Natural killer cell (primary cell): ENCODE results near the gene KDM7A. TPM values are rescaled to one million over a fixed set of nuclear protein-coding genes. Genes with fewer than 3 reads are reported as not detected.
A peak's percentile ranks its signal among the peaks of the same experiment; 100 is the strongest.

Source experiments
- ATAC-seq, 3 donors: fragments of 150-1000 bp in 2 of 3; fragments of 200-7000 bp in 1 of 3; cut with Tn5 transposase; 1 replicate in 1 of 3; 2 replicates in 2 of 3; pipeline ENCODE4 v1.10.0; 2021; ENCODE audit warnings: mild to moderate bottlenecking in 2 of 3, moderate library complexity in 2 of 3
- DNase-seq, 2 donors: peaks; one replicate each; pipeline versions ENCODE4 v3.0.0 to v3.0.0-alpha.2; 2013 to 2021; ENCODE audit warnings: mixed read lengths in 1 of 2
- H3K27ac ChIP-seq: one replicate; pipeline ENCODE4 v1.5.1; 2013; ENCODE audit warnings: mild to moderate bottlenecking, low read length
- H3K27me3 ChIP-seq: one replicate; pipeline ENCODE4 v1.6.1; 2013; ENCODE audit warnings: low read length; ENCODE audit not compliant: control insufficient read depth, insufficient read depth
- H3K36me3 ChIP-seq: one replicate; pipeline ENCODE4 v1.6.1; 2013; ENCODE audit warnings: low read length; ENCODE audit not compliant: control insufficient read depth, insufficient read depth
- H3K4me1 ChIP-seq: one replicate; pipeline ENCODE4 v1.6.1; 2013; ENCODE audit warnings: low read length; ENCODE audit not compliant: control insufficient read depth, insufficient read depth
- H3K4me3 ChIP-seq: one replicate; pipeline ENCODE4 v1.5.1; 2013; ENCODE audit warnings: low read length
- H3K9me3 ChIP-seq: one replicate; pipeline ENCODE4 v1.6.1; 2013; ENCODE audit warnings: low read length; ENCODE audit not compliant: control insufficient read depth, insufficient read depth
- H3K27ac Mint-ChIP-seq, 2 donors: one replicate each; pipeline ENCODE4 v1.8.0; 2022; ENCODE audit warnings: mild to moderate bottlenecking in 2 of 2, mixed read lengths in 2 of 2, moderate library complexity in 1 of 2
- H3K27me3 Mint-ChIP-seq, 2 donors: one replicate each; pipeline ENCODE4 v1.8.0; 2022; ENCODE audit warnings: low read depth in 2 of 2, mixed read lengths in 2 of 2
- H3K36me3 Mint-ChIP-seq: one replicate; pipeline ENCODE4 v1.8.0; 2022; ENCODE audit warnings: mixed read lengths
- H3K4me1 Mint-ChIP-seq, 2 donors: one replicate each; pipeline ENCODE4 v1.8.0; 2022; ENCODE audit warnings: mixed read lengths in 2 of 2
- H3K4me3 Mint-ChIP-seq: one replicate; pipeline ENCODE4 v1.8.0; 2022; ENCODE audit warnings: mild to moderate bottlenecking, moderate library complexity, mixed read lengths
- H3K9me3 Mint-ChIP-seq, 2 donors: one replicate each; pipeline ENCODE4 v1.8.0; 2022; ENCODE audit warnings: mixed read lengths in 2 of 2
- WGBS: methylation state at CpG from one replicate; pipeline ENCODE4 v1.1.7; 2013; ENCODE audit warnings: missing lambda C conversion rate; ENCODE audit not compliant: insufficient coverage; 5-methylcytosine and 5-hydroxymethylcytosine counted together
- intact Hi-C: fragments of 100-400 bp; cut with micrococcal nuclease; formaldehyde crosslinking; loops from one replicate; pipeline ENCODE4 v1.14.2; 2022
- total RNA-seq, 4 donors: library from RNA; stranded (reverse); fragments of 120-200 nt in 1 of 4; gene quantifications; one replicate each; pipeline versions ENCODE4 v1.2.3 to v1.2.4, GENCODE V29; 2013 to 2022
- TF ChIP-seq, protein P1 (sequence below): fragments of 200-600 bp; IDR thresholded peaks from one replicate; pipeline ENCODE4 v1.8.0; 2022; ENCODE audit warnings: antibody characterized with exemption

Gene KDM7A
- total RNA-seq, 3 donors from 2014 or later (not counting 1 experiment from before 2014, with no cell fraction given): 25.2 to 38.1 (median 36.1) TPM

DNA sequence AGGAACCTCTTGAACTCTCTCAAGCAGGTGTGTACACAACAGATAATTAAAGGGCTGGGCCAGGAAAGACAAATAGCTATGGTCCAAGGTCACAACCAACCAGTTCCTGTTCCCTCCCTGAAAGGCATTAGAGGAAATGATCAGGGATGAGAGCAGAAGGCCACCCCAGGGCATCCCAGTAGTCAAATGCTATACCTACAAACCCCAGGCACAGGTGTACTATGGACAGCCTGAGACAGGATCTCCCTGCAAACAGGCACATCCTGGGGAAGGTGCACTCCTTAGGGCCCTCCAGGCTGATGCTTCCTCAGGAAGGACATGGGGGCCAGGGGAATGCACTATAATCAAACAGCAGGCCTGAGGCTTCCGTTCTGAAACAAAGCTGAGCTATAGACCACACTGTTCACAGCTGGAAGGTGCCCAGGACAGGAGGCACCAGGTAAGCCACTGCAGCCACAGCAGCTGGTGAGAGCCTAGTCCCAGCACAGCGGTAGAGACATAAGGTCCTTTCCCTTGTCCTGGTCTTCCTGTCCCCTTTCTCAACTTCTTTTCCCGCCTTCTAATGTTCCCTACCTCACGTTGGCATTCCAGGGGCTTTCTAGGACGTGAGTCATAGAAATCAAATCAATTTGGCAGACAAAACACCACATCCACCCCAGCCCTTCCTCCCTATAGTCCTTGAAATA lies 127.3 kb downstream of the KDM7A start:
- ATAC-seq: no peak
- Histone ChIP-seq H3K9me3 (no peaks in the 10 kb centered on the region), H3K36me3 (peaks cover 62% of the 10 kb centered on the region), H3K27ac (no peak overlapping the region), H3K4me1 (peaks cover 9% of the 10 kb centered on the region), H3K4me3 (no peak overlapping the region), H3K27me3 (no peaks in the 10 kb centered on the region)
- Mint-ChIP-seq H3K27ac (no peak overlapping the region), H3K36me3 (peaks cover 28% of the 10 kb centered on the region), H3K4me3 (no peak overlapping the region), H3K9me3 (no peaks in the 10 kb centered on the region), H3K27me3 (no peaks in the 10 kb centered on the region), H3K4me1 (peaks cover 18 to 26% of the 10 kb centered on the region in 2 donors)
- no peak for DNase-seq
- 95% methylated on average over 5 of the region's 5 CpGs for WGBS
- intact Hi-C loops: no loop called here
- TF ChIP-seq, protein P1, sequence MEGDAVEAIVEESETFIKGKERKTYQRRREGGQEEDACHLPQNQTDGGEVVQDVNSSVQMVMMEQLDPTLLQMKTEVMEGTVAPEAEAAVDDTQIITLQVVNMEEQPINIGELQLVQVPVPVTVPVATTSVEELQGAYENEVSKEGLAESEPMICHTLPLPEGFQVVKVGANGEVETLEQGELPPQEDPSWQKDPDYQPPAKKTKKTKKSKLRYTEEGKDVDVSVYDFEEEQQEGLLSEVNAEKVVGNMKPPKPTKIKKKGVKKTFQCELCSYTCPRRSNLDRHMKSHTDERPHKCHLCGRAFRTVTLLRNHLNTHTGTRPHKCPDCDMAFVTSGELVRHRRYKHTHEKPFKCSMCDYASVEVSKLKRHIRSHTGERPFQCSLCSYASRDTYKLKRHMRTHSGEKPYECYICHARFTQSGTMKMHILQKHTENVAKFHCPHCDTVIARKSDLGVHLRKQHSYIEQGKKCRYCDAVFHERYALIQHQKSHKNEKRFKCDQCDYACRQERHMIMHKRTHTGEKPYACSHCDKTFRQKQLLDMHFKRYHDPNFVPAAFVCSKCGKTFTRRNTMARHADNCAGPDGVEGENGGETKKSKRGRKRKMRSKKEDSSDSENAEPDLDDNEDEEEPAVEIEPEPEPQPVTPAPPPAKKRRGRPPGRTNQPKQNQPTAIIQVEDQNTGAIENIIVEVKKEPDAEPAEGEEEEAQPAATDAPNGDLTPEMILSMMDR: no peak

DNA sequence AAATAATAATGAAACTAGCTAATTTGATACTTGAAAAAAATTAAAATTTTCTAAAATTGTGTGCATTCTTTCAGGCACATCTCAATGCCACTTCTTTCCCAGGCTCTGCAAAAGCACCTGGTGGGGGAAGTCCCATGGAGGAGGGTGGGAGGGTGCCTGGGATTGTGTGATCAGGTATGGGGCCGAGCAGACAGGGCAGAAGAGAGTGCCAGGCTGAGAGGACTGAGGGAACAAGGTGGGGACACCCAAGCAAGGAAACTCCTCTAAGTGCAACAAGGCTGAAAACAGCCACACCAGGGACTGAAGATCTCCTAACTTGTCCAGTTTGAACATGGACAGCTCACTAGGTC lies 127.8 kb downstream of the KDM7A start:
- WGBS: 77% methylated on average over 1 of the region's 1 CpG
- no peak overlapping the region for H3K4me3 Mint-ChIP-seq
- intact Hi-C loops: no loop called here
- Histone ChIP-seq H3K27me3 (no peaks in the 10 kb centered on the region), H3K27ac (no peak overlapping the region), H3K36me3 (peaks cover 64% of the 10 kb centered on the region), H3K4me1 (peaks cover 4% of the 10 kb centered on the region), H3K4me3 (no peak overlapping the region), H3K9me3 (no peaks in the 10 kb centered on the region)
- peaks cover 27% of the 10 kb centered on the region for H3K36me3 Mint-ChIP-seq
- H3K27me3 Mint-ChIP-seq: no peaks in the 10 kb centered on the region
- no peak for DNase-seq
- H3K27ac Mint-ChIP-seq: no peak overlapping the region
- H3K9me3 Mint-ChIP-seq: no peaks in the 10 kb centered on the region
- ATAC-seq: no peak
- H3K4me1 Mint-ChIP-seq: peaks cover 13 to 21% of the 10 kb centered on the region in 2 donors
- TF ChIP-seq, protein P1: no peak

DNA sequence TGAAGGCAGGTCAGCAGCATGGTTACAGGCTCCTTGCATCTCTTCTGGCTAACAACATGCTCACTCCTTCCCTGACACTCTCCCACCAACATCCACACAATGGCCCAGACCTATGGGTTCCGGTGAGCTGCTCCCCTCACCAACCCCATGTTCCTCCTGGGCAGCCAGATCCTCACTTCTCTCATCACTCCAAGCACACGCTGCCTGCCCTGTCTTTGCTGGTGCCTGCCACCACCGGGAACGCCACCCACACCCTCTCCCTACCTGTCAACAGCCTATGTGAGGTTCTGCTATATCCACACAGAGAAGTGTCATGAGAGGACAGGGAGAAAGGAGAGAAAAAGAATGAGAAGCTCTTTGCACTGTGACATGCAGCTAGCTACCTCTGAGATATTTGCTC lies 128.6 kb downstream of the KDM7A start:
- ATAC-seq: no peak
- H3K27me3 ChIP-seq: no peaks in the 10 kb centered on the region
- intact Hi-C loops: no loop called here
- no peak overlapping the region for H3K4me3 ChIP-seq
- TF ChIP-seq, protein P1: no peak
- DNase-seq: no peak
- no peaks in the 10 kb centered on the region for H3K27me3 Mint-ChIP-seq
- H3K9me3 ChIP-seq: no peaks in the 10 kb centered on the region
- H3K27ac ChIP-seq: no peak overlapping the region
- no peak overlapping the region for H3K4me3 Mint-ChIP-seq
- peaks cover 68% of the 10 kb centered on the region for H3K36me3 ChIP-seq
- over 99% methylated on average over 4 of the region's 4 CpGs for WGBS
- H3K9me3 Mint-ChIP-seq: no peaks in the 10 kb centered on the region
- peak overlapping the region in 1 of 2 donors; percentile 14 for H3K27ac Mint-ChIP-seq
- peaks cover 7 to 13% of the 10 kb centered on the region in 2 donors for H3K4me1 Mint-ChIP-seq
- peaks cover 4% of the 10 kb centered on the region for H3K4me1 ChIP-seq
- peaks cover 23% of the 10 kb centered on the region for H3K36me3 Mint-ChIP-seq

DNA sequence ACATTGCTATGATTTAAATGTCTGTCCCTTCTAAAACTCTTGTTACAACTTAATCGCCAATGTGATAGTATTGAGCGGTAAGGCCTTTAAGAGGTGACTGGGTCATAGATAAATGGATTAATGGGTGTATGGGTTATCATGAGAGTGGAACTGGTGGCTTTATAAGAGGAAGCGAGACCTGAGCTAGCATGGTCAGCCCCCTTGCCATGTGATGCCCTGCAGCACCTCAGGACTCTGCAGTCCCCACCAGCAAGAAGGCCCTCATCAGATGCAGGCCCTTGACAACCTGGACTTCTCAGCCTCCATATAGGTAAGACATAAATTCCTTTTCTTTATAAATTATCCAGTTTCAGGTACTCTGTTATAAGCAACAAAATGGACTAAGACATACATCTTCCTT lies 129.6 kb downstream of the KDM7A start:
- peaks cover 19% of the 10 kb centered on the region for H3K36me3 Mint-ChIP-seq
- ATAC-seq (no peak), DNase-seq (no peak)
- Histone ChIP-seq H3K27ac (no peak overlapping the region), H3K4me3 (no peak overlapping the region), H3K27me3 (no peaks in the 10 kb centered on the region), H3K9me3 (no peaks in the 10 kb centered on the region), H3K4me1 (peaks cover 4% of the 10 kb centered on the region), H3K36me3 (peaks cover 62% of the 10 kb centered on the region)
- H3K27me3 Mint-ChIP-seq: no peaks in the 10 kb centered on the region
- intact Hi-C loops: no loop called here
- H3K4me1 Mint-ChIP-seq: peaks cover 7 to 11% of the 10 kb centered on the region in 2 donors
- TF ChIP-seq, protein P1: no peak
- no peak overlapping the region for H3K4me3 Mint-ChIP-seq
- no peak overlapping the region for H3K27ac Mint-ChIP-seq
- 100% methylated on average over 3 of the region's 3 CpGs for WGBS
- H3K9me3 Mint-ChIP-seq: no peaks in the 10 kb centered on the region
